Measurements from ENCODE around the gene UTP4.

GRCh38 chr16:69106491-69107315 lies 25.7 kb upstream of the UTP4 start:
- TF ChIP-seq CTCF (IDR thresholded peaks at IDR 0.05) (no peak), POLR2AphosphoS5 (IDR thresholded peaks at IDR 0.05) (no peak), EP300 (IDR thresholded peaks at IDR 0.05) (no peak)
